ENCODE measurements around the gene GNG14.

Gene GNG14

GRCh38 chr19:12727745-12728433 lies 40.1 kb downstream of the GNG14 start:
- DNase-seq = no peak

- DNase-seq = no peak
Measured at GRCh38 chr19:12730064-12730463, 42.3 kb downstream of the GNG14 start.

- no peak for DNase-seq
Measured at GRCh38 chr19:12731337-12731736, 43.5 kb downstream of the GNG14 start.

GRCh38 chr19:12733369-12734214 lies 45.8 kb downstream of the GNG14 start:
- no peak for DNase-seq

- DNase-seq = peak; percentile 99
Measured at GRCh38 chr19:12736995-12737834, 49.4 kb downstream of the GNG14 start, which contains the start of gene GET3. Gene GET3 (plus strand): TSS chr19:12737497. CDS start chr19:12737506, 9 bp downstream.

GRCh38 chr19:12737835-12738351 lies 50.1 kb downstream of the GNG14 start:
- no peak for DNase-seq

Measured in NCI-H510A (cell line).